Brain microvascular endothelial cell (primary cell): Measurements from ENCODE around the gene ATG2A.

Experiments
- DNase-seq: peaks from one replicate; pipeline ENCODE4 v3.0.0-alpha.2; 2020
- H3K27ac ChIP-seq: fragments of 250-450 bp; sonication (Bioruptor Pico); 2 replicates; pipeline ENCODE4 v1.5.1; 2020; ENCODE audit warnings: mild to moderate bottlenecking, moderate library complexity
- H3K27me3 ChIP-seq: fragments of 250-450 bp; sonication (Bioruptor Pico); replicated peaks from 2 replicates; pipeline ENCODE4 v1.5.1; 2020; ENCODE audit warnings: mild to moderate bottlenecking
- H3K36me3 ChIP-seq: fragments of 250-450 bp; sonication (Bioruptor Pico); replicated peaks from 2 replicates; pipeline ENCODE4 v1.5.1; 2020; ENCODE audit warnings: mild to moderate bottlenecking
- H3K4me3 ChIP-seq: 2 replicates; pipeline ENCODE4 v1.5.1; 2011; ENCODE audit warnings: low read depth, mild to moderate bottlenecking, control low read depth, low read length, moderate library complexity
- CTCF ChIP-seq: IDR thresholded peaks from 2 replicates; pipeline ENCODE4 v1.5.1; 2011; ENCODE audit warnings: low read depth, mild to moderate bottlenecking, moderate library complexity, low read length, control low read depth, inconsistent platforms; ENCODE audit errors: missing control alignments
- in situ Hi-C: cut with HindIII; loops from 2 replicates; pipeline ENCODE4 v1.10.0; 2017; ENCODE audit warnings: low sequenced_read_pairs, low pct_ligation_motif_present

The ATG2A gene

DNA sequence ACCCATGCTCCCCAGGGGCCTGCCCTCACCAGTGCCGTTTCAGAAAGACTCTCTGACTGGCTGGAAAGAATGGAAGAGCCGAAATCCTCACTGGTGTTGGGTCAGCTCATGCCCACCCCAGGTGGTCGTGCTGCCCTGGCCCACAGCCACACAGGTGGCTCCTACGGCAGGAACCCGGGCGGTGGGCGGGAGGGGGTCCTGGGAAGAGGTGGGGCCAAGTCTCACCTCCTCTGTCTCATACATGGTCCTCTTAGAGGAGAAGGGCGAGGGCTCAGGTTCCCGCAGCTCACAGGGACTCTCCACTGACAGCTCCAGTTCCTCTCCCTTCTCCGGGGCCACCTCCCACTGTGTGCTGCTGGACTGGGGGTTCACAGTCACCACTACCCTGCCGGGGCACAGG is 8.2 kb downstream of the ATG2A start:
- Histone ChIP-seq H3K4me3 (no peak overlapping the region), H3K36me3 (peaks cover 64% of the 10 kb centered on the region), H3K27me3 (no peaks in the 10 kb centered on the region), H3K27ac (no peak overlapping the region)
- TF ChIP-seq CTCF, result no peak
- in situ Hi-C loops, result no loop called here
- DNase-seq, result no peak

- Histone ChIP-seq H3K4me3 (no peak overlapping the region), H3K27ac (no peak overlapping the region), H3K27me3 (no peaks in the 10 kb centered on the region), H3K36me3 (peaks cover 60% of the 10 kb centered on the region)
- DNase-seq, result no peak
- in situ Hi-C loops, result no loop called here
- TF ChIP-seq CTCF, result no peak
Observed at GRCh38 chr11:64906314-64906635, 10.7 kb downstream of the ATG2A start.

DNA sequence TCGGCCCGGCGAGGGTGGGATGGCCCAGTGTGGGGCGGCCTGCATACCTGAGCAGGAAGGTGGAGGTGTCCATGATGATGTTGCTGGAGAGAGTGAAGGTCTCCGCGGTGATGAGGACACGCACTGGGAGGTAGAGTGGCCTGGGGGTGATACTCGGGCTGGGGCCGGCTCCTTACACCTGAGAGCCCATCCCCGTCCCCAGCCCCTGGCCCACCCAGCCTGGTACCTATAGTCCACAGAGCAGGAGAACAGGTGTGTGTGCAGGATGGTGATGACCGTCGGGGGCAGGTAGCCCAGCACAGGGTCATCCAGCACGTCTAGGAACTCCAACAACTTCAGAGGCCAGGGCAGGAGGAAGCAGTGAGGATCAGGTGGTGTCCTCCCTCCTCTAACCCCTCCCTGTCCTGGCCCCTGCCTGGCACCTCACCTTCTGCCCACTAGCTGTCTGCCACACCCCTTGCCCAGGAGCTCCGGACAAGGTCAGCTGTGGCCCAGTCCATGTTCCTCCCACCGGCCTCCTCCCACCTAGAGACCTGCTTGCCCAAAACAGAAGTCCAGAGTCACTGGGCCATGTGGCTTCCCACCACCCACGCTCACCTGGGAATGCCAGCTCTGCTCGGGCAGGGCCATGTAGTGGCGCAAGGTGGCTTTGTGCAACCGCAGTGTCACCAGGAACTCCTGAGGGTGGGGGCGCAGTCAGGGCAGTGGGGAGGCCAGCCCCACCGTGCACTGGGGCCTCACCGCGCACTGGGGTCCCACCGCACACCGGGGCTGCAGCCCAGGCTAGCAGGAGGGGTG is 11.3 kb downstream of the ATG2A start:
- Histone ChIP-seq H3K4me3 (no peak overlapping the region), H3K27me3 (no peaks in the 10 kb centered on the region), H3K36me3 (peaks cover 56% of the 10 kb centered on the region), H3K27ac (no peak overlapping the region)
- TF ChIP-seq CTCF, result no peak
- DNase-seq, result no peak
- in situ Hi-C loops, result no loop called here

GRCh38 chr11:64903291-64903833 is 13.6 kb downstream of the ATG2A start:
- no peak for DNase-seq
- Histone ChIP-seq H3K4me3 (no peak overlapping the region), H3K36me3 (peaks cover 47% of the 10 kb centered on the region), H3K27ac (no peak overlapping the region), H3K27me3 (no peaks in the 10 kb centered on the region)
- in situ Hi-C loops, result no loop called here
- no peak for TF ChIP-seq CTCF

GRCh38 chr11:64902102-64902900 is 14.7 kb downstream of the ATG2A start:
- no peak for DNase-seq
- H3K4me3 ChIP-seq, result no peak overlapping the region
- TF ChIP-seq CTCF, result no peak
- no peak overlapping the region for H3K27ac ChIP-seq
- peaks cover 53% of the 10 kb centered on the region for H3K36me3 ChIP-seq
- in situ Hi-C loops, result no loop called here
- no peaks in the 10 kb centered on the region for H3K27me3 ChIP-seq
